Stimulated activated naive CD4-positive, alpha-beta T cell (primary cell): ENCODE measurements around the gene SBF1.
"Not testable (repeated sequence)": the region's sequence is repeated elsewhere in the genome, so short reads cannot be mapped to it uniquely, and the experiment has no call there.

Experiments used
- DNase-seq, 6 experiments: peaks; one replicate each; lab custom pipeline; 2025; lab: John Stamatoyannopoulos, UW

SBF1 gene

GRCh38 chr22:50422961-50423815, 51.6 kb downstream of the SBF1 start:
- DNase-seq = no peak

GRCh38 chr22:50422046-50422445, 52.8 kb downstream of the SBF1 start:
- DNase-seq = no peak

DNA sequence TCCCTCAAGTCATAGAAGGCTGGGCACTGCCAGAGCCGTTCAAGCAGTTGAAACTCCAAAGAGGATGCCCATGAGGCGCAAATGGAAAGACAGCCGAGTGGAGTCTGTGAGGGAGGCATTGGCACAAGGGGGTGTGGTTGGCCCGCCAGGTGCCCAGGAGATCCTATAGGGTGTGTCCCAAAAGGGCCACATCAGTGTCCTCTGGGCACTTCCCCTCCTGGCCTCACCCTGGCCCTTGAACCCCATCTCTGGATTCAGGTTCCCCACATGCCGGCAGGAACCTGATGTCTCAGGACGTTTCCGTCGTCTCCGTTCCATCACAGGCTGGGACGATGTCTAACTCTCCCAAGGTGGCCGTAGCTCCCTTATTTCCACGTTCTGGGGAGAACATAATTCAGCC, 54.3 kb downstream of the SBF1 start:
- no peak for DNase-seq

DNA sequence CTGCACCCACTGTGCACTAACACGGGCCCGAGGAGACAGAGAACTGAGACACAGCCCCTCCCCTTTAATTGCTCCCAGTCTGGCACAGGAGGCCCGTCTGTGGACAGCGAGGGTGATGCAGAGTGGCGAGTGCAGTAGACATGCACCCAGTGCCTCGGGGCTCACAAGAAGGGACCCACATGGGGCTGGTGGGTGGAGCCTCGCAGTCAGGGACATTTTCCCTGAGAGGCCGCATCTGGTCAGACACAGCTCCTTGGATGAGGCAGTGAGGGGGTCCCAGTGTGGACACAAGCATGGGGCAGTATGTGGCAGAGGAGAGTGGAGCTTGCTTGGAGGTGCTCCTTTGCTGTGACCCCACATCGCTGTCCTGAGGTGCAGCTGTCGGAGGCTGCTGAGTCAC, 54.8 kb downstream of the SBF1 start:
- DNase-seq = no peak

DNA sequence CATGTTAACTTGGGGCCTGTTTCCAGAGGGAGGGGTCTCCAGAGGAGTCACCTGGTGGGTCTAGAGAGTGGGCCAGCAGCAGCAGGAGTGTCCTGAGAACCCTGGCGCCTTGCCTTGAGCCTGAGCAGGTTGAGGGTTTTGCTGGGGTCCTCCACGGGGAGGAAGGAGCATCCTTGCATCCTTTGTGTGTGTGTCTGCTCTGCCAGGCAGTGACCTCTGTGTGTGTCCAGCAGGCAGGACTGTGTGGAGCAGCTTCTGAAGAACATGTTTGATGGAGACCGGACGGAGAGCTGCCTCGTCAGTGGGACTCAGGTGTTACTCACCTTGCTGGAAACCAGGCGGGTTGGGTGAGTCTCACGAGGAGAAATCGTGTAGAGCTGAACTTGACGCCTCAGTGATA, 55.7 kb downstream of the SBF1 start:
- DNase-seq = no peak

GRCh38 chr22:50418624-50419023, 56.2 kb downstream of the SBF1 start:
- no peak for DNase-seq

GRCh38 chr22:50417411-50418210, 57.2 kb downstream of the SBF1 start:
- DNase-seq = no peak

DNA sequence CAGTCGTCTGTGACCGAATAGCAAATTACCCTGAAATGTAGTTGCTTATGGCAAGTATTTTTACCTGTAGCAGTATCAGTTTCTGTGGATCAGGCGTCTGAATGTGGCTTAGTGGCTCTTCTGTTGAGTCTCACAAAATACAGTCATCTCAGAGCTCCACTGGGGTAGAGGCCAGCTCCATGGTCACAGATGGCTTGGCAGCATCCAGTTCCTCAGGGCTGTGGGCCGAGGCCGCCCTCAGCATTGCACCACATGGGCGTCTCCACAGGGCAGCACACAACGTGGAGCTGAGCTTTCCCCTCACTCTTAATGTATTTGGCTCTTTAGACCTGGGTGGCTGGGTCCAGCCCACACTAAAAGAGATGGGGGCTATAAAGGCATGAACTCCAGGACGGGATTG, 57.8 kb downstream of the SBF1 start:
- no peak for DNase-seq

- no peak for DNase-seq
Measured at GRCh38 chr22:50415426-50415825, 59.4 kb downstream of the SBF1 start.

DNA sequence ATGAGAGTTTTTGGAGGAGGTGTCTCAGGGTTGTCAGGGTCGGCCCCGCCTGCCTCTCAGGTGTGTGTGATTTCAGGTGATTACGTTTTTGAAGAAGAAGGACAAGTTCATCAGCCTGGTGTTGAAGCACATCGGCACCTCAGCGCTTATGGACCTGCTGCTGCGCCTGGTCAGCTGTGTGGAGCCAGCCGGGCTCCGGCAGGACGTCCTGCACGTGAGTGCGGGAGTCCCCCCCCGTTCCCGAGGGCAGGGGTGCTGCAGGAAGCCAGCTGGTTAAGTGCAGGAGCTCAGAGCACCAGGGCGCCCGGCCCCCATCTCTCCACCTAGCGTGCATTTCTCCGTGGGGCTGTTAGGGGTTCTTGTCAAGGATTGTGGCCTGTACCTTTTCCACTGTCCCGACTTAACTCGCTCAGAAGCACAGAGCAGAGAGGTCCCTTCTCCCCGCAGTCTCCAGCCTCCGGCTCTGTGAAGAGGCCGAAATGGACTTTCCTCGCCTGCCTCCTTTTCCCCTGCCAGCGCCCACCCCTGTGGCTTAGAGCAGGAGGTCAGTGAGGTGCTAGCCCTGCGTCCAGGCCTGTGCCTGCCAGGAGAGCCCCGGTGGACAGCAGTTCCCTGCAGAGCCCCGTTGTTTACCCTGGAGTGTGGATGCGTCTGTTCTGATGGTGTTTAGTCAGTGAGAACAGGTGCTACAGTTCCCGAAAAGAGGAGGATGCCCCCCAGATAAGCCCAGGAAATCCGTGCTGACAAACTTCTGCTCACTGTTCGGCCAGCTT, 60.2 kb downstream of the SBF1 start:
- no peak for DNase-seq

DNA sequence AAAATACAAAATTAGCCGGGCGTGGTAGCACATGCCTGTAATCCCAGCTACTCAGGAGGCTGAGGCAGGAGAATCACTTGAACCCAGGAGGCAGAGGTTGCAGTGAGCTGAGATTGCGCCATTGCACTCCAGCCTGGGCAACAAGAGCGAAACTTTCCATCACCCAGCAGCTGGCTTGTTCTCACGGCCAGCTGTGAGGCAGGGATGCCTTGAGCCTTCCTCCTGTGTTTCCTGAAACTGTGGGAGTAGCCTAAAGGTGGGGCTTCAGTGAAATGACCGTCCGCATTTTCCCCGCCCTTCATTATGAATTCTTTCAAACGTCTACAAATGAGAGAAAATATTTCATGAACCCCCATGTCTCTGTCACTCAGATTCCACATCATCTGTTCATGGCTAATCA, 65.9 kb downstream of the SBF1 start:
- DNase-seq = not testable (repeated sequence)

DNA sequence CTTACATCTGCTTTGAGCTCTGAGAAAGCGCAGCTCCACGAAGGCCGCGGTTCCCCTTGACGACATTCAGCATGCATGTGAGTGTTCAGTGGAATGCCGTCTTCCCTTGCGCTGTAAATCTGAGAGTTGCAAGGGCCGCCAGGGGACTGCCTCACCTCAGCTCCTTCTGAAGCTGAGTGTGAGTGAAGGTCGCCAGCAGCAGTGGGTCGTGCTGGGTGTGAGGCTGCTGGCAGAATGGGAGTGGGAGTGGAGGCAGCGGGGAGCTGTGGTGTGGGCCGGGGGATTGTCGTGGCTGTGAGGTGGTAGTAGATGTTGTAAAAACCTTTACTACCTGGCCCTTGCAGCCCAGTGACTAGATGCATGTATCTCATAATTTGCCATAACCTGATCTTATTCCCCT, 66.5 kb downstream of the SBF1 start:
- DNase-seq = no peak

DNA sequence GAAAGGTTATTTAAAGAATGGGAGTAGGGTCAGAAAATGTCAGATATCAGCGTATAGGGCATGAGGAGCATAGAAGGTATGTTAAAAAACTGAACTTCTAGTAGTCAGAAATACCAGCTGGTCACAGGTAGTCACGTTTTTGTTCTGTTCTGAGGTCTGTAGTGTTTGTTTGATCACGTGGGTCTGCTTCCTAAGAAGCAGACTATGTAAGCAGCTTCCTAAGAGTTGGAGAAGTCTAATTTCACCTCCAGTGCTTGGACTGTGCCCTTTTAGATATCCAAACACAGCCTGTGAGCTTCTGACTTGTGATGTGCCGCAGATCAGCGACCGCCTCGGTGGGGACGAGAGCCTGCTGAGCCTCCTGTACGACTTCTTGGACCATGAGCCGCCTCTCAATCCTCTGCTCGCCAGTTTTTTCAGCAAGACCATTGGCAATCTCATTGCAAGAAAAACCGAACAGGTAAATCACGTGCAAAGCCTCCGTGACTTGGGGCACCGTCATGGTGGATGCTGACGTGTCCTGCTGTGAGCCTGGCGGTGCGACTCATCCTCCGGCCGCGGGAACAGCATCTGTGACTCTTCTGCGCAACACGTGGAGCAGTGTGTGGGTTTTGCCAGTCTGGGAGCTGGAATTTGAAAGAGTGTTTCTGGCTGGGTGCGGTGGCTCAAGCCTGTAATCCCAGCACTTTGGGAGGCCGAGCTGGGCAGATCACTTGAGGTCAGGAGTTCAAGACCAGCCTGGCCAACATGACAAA, 68.2 kb downstream of the SBF1 start:
- no peak for DNase-seq

DNA sequence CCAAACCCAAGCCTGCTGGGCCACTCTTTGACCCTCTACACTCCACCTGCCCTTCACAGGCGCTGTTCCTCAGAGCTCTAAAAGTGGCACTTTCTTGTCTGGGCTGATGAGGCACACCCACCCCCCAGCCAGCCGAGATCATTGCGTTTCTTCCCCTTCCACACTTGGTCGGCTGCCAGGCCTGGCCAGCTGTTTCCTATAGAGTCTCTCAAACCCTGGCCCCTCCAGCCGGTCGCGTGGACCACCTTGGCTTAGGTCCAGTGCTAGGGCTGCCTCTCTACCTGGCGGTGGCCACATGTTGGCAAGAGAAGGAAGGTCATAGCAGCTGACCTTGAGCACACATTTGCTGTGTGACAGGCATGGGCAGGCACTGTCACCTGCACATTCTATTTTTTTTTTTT, 71.1 kb downstream of the SBF1 start:
- no peak for DNase-seq

DNA sequence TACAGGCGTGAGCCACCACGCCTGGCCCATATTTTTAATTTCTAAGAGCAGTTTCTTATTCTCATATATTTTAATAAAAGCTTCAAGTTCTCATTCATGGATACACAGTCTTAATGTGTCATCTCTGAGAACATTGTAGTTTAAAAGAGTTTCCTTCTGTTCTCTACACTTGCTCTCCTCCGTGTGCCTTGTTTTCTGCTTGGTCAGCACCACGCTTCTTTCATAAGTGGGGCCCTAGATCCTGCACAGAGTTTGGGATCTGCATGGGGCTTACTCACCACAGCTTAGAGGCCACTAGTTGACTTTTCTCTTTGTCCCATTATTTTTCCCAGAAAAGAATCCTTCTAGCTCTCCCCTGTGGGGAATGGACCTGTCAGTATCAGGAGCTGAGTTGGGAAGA, 72.9 kb downstream of the SBF1 start:
- DNase-seq = no peak

DNA sequence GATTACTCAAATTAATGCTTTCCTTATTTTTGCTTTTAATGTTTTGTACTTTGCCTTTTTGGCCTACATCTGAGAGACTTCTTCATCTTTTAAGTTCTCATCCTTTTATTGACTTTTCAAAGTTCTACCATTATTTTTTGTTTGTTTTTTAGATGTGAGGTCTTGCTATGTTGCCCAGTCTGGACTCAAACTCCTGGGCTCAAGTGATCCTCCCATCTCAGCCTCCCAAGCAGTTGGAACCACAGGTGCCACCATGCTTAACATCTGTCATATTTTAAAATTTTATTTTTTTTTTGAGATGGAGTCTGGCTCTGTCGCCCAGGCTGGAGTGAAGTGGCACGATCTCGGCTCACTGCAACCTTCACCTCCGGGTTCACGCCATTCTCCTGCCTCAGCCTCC, 73.9 kb downstream of the SBF1 start:
- DNase-seq = no peak

- DNase-seq = no peak
Measured at GRCh38 chr22:50400406-50400805, 74.4 kb downstream of the SBF1 start.

GRCh38 chr22:50399751-50400331, 75.0 kb downstream of the SBF1 start:
- DNase-seq = no peak

- DNase-seq = no peak
Measured at GRCh38 chr22:50398831-50399648, 75.8 kb downstream of the SBF1 start.

GRCh38 chr22:50397371-50398060, 77.3 kb downstream of the SBF1 start:
- DNase-seq = not testable (repeated sequence)
